Skin epidermis (tissue), 12 donors: ENCODE measurements around the gene TBCD.

Experiments
- H3K27ac ChIP-seq, 21 experiments: fragments of 200-600 bp; sonication (generic) in 11 of 21; one replicate each; pipeline ENCODE4 v1.5.0; 2020; ENCODE audit warnings: mild to moderate bottlenecking in 3 of 21, inconsistent platforms in 2 of 21, moderate library complexity in 2 of 21
- H3K4me3 ChIP-seq, 7 experiments: fragments of 200-600 bp; sonication (generic) in 2 of 7; one replicate each; pipeline ENCODE4 v1.5.0; 2020; ENCODE audit warnings: inconsistent platforms in 2 of 7, mild to moderate bottlenecking in 2 of 7, moderate library complexity in 1 of 7

TBCD gene

DNA sequence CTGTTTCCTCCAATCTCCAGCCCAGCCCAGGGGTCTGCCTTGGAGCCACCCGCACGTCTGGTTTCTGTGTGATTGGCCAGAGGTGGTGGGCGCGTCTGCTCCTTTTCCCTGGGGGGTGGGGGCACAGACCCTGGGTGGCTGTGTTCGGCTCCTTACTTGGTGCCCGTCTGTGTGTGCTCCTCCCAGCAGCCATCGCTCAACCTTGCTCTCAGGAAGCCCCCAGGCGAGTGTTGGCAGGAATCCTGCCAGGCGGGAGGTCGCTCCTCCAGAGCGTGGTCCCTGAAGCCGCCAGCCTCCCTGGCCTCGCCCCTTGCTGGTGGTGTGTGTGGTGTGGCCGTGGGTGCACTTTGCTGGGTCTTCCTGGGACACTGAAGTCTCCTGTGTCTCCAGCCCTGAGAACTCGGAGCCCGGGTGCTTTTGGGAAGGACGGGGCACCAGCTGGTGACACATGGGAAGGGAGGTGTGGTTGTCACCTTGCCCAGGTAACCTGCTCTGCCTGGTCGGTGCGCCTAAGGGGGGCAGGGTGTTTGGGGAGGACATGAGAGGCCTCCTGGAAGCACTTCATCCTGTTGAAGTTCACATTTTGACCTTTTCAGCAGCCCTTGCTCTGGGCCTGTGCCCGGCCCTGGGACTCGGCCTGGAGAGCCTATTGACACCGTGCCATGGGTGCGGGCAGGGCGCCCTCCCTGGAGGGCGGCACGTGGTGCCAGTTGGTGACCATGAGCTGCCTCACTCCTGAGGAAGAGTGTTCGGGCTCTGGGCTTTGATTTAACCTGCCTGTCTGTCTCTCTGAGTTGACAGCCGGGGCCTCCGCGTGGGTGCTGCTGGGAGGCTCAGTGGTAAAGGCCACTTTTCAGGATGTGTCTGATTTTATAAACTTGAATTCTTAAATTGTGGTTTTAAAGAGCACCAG is 137.0 kb downstream of the TBCD start:
- Histone ChIP-seq H3K4me3 (no peak overlapping the region), H3K27ac (peak overlapping the region in 15 of 21 experiments; percentile 6 to 77 (median 62))

DNA sequence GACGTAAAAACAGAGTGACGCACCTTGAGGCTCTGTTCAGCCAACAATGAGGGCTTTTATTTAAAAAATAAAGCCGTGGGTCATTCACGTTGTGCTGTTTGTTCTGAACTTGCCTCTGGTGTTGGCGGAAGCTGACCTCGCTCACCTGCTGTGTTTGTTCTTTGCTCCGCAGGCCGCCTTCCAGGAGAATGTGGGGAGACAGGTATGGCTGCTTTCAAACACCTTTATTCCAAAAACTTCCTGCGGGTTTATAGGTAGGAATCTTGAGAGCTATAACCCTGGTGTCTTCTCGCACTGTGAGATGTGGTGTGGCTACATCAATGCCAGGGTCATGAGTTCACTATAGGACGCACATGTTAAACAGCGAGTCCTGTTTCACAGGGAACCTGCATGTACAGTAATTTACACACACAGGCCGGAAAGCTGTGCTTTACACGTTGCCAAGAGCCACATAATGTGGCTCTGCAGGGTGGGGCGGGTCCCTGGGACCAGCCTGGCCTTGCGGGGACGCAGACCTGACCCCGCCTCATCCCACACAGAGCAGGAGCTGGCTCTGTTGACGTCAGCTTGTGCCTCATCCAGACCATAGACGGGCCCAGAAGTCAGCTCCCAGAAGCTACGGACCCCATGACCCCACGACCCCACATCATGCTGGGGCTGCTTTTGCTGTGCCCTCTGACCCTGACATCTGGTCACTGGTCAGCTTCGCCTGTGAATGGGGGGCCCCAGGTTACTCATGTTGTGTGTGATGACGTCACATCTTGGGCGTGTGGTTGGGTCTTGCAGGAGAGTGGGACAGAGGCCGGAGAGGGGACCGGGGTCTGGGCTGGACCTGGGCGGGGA is 137.9 kb downstream of the TBCD start:
- H3K4me3 ChIP-seq, result no peak overlapping the region
- peak overlapping the region in 16 of 21 experiments; percentile 3 to 77 (median 65) for H3K27ac ChIP-seq

DNA sequence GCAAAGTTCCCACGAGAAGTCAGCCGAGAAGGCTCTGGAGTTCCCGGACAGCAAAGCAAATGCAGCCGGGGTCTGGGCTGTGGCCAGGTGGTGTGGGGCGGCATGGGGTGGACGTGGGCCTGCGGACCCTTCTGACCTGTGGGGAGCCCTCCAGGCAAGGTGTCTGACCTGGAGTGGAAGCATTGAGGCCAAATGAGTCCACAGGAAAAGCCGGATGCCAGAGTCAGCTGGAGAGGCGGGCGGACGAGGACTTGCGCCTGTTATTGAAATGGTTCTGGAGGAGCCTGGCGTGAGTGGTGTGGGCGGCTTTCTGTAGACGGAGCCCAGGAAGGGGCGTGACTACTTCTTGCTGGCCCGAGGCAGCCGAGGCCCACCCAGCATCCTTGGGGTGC is 138.5 kb downstream of the TBCD start:
- Histone ChIP-seq H3K27ac (peak overlapping the region in 12 of 21 experiments; percentile 4 to 77 (median 65)), H3K4me3 (no peak overlapping the region)

DNA sequence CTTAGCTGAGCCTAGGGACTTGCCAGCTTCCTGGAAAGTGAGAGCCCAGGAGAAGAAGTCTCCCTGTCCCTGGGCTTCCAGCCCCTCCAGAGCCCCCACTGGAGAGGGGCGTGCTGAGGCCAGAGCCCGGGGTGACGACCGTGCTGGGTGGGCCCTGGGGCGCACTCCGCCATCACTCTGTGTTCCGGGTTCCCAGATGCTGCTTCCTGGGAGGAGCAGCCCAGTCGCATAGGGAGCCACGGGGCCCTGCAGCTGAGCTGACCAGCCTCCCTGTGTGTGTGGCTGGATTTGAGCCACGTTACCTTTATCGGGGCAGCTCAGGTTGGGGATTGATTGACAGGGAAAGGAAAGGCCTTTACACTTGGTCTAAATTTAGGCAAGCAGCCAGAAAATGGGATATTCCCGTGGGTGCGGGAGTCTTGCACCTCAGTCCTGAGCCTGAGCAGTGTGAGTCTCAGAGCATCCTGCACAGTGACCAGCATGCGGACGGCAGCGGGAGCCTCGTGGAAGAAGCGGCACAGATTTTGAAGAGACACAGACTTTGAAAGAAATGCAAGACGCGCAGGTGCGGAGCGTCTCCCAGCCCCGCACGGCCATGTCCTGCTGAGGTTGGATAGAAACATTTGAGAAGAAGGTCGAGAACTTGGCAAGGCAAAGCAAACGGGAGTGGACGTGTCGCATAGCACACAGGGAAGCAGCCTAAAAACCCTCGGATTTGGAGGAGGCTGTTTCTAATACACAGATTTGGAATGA is 139.2 kb downstream of the TBCD start:
- peak overlapping the region in 7 of 21 experiments; percentile 4 to 77 (median 45) for H3K27ac ChIP-seq
- no peak overlapping the region for H3K4me3 ChIP-seq

DNA sequence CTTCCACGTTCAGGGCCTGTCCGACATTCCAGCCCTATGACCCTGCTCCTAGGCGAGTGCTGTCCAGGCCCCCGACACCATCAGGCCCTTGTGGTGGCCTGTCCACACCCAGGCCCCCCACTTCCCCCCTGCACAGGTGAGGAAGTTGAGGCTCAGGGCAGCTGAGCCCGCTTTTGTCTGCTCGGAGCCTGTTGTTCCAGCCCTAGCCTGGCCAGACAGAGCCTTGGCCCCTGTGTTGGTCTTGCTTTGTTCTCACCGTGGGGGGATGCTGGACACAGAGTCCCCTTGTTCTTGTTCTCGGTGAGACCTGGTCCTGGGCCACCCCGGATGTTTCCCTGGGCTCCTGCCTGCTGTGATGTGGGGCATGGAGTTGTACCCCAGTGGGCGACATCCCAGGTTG is 140.0 kb downstream of the TBCD start:
- H3K4me3 ChIP-seq, result no peak overlapping the region
- peak overlapping the region in 5 of 21 experiments; percentile 12 to 71 (median 45) for H3K27ac ChIP-seq

DNA sequence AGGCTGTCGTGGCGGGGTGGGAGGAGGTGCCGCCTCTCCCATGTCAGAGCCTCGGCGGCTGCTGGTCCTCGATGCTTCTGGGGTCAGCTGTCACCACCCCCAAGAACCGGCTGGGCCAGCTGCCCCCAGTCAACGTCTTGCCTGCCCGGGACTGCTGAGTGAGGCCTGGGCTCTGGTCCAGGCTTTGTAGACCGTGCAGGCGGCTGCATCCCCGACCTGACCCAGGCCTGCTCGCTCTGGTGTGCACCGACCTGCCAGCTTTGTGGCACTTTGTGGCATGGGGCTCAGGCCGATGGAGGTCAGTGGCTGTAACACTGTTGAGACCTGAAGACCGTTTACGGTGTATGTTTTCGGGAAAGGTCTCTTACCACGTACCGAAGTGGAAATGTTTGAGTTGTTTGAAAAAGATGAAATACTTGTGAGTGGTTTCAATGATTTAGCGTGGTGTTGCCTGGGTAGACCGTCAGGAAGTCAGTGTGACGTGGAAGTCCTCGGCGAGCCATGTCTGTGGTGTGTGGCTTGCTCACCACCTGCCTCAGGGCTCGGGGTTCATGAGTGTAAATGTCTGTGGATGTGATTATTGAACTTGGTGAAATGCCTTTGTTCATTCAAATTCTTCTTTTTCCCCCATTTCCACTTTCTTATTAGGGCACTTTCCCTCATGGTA is 141.2 kb downstream of the TBCD start:
- H3K4me3 ChIP-seq, result no peak overlapping the region
- peak overlapping the region in 12 of 21 experiments; percentile 0 to 73 (median 56) for H3K27ac ChIP-seq

DNA sequence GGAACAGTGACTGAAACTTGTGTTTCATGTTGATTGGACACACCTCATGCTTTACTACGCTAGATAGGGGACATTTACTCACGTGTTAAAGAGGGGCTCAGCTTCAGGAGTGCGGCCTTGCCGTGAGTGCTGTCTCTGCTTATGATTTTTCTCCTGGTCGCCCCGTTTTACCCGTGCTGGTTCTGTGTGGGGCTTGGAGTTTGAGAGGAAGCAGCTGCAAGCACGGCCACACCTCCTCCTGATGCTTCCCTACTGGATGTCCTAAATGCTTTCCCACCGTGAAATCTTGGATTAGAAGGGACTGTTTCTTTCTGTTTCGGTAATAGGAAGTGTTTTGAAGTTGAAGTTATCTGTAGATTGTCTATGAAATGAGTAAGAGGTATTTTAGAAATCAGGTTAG is 141.9 kb downstream of the TBCD start:
- H3K4me3 ChIP-seq, result no peak overlapping the region
- H3K27ac ChIP-seq, result peak overlapping the region in 10 of 21 experiments; percentile 7 to 73 (median 33)

DNA sequence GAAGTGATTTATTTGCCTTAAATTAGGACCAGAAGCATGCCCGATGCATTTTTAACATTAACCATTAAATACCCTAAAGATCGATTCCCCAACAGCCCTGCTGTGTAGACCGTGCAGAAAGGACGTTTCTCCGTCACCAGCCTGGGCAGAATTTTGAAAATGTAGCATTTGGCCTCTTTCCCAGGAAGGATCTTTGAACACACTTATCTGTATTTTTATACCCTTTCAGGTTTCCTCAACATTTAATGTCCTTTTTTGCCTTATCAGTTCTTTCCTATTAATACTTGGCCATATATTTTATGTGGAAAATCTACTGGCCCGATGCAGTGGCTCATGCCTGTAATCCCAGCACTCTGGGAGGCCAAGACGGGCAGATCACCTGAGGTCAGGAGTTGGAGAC is 142.5 kb downstream of the TBCD start:
- peak overlapping the region in 6 of 21 experiments; percentile 7 to 73 (median 36) for H3K27ac ChIP-seq
- no peak overlapping the region for H3K4me3 ChIP-seq

DNA sequence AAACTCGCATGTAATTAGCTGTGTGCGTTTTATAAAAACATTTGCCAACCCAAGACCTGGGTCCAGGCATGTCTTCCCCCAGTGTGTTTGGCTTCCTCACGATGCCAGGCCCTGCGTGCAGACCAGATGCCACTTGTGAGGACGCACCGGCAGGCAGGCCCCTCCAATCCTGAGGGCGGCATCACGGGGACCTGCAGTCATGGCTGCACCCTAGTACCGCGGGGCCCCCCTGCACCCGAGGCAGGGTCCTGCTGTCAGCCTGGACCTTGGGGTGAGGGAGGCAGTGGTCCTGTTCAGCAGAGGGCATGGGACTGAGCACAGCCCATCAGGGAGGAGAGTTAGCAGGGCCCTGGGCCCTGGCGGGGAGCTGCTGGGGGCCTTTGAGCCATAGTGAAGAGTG is 143.2 kb downstream of the TBCD start:
- Histone ChIP-seq H3K27ac (peak overlapping the region in 4 of 21 experiments; percentile 9 to 73 (median 50)), H3K4me3 (no peak overlapping the region)

DNA sequence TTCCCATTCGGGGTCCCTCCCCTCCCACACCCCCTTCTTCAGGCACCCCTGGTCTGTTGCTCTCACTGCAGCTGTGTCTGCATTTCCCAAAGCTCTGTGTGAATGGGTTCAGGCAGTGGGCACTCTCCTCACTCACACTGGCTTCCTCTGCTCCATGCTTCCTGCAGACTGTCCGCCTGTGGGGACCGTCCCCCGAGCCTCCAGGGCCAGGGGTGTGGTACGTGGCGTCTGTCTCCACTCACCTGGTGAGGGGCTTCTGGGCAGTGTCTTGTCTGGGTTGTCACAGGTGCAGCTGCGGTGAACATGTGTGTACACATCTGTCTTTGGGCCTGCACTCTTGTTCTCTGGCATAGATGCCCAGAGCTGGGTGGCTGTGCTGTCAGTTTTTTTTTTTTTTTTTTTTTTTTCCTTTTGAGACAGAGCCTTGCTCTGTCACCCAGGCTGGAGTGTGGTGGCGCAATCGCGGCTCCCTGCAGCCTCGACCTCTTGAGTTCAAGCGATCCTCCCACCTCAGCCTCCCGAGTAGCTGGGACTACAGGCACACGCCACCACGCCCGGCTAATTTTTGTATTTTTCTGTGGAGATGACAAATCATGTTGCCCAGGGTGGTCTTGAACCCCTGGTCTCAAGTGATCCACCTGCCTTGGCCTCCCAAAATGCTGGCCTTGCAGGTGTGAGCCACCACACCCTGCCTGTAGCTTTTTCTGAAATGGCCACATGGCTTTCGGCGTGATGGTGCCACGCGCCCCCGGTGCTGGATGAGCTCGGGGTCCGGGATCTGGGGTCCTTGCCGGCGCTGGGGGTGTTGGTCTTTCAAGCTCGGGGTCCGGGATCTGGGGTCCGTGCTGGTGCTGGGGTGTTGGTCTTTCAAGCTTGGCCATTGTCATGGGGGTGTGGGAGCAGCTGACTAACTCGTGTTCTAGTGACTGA is 144.5 kb downstream of the TBCD start:
- Histone ChIP-seq H3K27ac (no peak overlapping the region), H3K4me3 (no peak overlapping the region)

DNA sequence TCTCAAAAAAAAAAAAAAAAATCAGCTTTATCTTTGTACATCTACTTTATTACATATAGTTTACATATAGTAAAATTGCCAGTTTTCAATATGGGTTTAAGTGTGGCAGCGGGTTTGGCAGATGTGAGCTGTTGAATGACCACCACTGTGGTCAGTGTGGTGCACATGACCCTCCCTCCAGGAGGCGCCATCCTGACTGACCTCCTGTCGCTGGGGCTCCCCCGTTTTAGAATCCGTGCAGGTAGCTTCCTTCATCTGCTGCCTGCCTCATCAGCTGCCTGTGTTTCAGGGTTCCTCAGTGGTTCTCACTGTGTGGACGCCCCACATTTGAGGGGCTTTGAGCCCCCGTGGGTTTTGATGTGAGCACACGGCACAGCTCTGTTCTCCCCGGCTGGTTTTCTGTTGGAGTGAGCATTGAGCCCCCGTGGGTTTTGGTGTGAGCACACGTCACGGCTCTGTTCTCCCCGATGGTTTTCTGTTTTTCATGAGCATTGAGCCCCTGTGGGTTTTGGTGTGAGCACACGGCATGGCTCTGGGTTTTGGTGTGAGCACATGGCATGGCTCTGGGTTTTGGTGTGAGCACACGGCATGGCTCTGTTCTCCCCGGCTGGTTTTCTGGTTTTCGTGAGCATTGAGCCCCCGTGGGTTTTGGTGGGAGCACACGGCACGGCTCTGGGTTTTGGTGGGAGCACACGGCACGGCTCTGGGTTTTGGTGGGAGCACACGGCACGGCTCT is 145.8 kb downstream of the TBCD start:
- H3K27ac ChIP-seq, result no peak overlapping the region
- H3K4me3 ChIP-seq, result no peak overlapping the region

DNA sequence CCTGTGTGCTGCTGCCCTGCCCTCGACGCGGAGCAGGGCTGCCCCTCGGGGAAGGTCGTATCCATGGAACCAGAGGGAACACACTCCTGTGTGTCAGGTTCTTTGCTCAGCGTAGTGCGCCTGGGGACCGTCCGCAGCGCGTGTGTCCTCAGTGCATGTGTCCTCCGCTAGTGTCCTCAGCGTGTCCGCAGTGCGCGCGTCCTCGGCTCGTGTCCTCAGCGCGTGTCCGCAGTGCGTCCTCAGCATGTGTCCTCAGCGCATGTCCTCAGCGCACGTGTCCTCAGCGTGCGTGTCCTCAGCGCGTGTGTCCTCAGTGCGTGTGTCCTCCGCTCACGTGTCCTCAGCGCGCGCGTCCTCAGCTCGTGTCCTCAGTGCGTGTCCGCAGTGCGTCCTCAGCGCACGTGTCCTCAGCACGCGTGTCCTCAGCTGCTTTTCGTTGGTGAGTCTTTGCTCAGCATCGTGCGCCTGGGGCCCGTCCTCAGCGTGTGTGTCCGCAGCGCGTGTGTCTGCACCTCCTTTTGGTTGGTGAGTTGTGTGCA is 147.2 kb downstream of the TBCD start:
- H3K27ac ChIP-seq, result no peak overlapping the region
- no peak overlapping the region for H3K4me3 ChIP-seq

DNA sequence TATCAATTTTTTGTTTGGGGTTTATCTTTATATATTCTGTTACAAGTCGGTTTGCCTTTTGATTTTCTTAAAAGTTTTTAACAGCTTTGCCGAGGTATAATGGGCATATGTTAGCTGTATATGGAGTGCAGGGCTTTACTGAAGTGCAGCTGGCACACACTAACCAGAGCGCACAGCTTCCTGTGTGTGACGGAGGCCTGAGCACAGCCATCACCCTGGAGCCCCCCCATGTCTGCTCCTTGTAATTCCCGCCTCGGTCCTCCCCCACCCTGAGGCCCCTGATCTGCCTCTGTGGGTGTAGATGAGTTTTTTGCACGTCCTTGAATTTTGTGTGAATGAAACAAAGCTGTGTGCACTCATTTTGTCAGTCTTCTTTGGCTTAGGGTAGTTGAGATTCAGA is 148.1 kb downstream of the TBCD start:
- H3K4me3 ChIP-seq, result no peak overlapping the region
- H3K27ac ChIP-seq, result no peak overlapping the region

DNA sequence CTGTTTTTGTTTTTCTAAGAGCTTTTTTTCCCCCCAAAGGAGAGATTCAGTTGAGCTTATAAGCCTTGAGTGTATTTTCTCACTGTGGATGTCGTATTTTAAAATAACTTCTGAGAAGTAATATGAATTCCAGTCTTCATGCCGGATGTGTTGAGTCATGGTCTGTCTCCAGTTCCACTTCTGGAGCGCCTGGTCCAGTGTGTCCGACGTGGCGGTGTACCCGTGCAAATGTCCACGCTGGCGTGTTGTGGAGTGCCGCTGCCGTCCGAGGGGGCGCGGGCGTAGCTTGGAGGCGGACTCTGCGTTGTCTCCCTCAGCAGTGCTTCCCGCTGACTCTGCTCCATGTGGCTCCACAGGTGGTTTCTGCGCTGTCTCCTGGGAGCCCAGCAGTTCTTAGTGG is 148.9 kb downstream of the TBCD start:
- H3K4me3 ChIP-seq, result no peak overlapping the region
- H3K27ac ChIP-seq, result no peak overlapping the region

DNA sequence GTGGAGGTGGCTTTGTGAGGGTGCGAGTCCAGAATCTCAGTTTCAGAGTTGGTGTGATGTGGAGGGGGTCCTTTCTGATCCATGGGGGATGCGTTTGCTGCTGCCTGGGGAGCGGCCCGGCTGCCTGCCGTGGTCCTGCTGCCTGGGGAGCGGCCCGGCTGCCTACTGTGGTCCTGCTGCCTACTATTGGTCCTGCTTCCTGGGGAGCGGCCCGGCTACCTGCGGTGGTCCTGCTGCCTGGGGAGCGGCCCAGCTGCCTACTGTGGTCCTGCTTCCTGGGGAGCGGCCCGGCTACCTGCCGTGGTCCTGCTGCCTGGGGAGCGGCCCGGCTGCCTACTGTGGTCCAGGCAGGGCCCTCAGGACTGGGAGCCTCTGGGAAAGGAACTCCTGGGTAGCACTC is 149.5 kb downstream of the TBCD start:
- no peak overlapping the region for H3K4me3 ChIP-seq
- no peak overlapping the region for H3K27ac ChIP-seq

DNA sequence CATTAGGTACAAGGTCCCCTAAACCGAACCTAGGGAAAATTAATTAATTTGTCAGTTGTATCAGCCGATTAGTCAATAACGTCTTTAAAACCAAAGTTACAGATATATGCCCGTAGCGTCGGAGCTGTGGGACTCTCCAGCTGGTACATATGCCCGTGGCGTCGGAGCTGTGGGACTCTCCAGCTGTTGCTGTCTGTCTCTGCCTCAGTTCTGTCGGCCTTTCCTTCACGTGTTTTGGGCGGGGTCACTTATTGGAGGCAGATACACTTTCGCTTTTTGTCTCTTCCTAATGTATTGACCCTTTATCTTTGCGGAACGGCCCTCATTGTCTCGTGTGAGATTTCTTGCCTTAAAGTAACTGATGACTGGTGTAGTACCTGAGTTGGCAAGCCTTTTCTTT is 150.0 kb downstream of the TBCD start:
- Histone ChIP-seq H3K4me3 (no peak overlapping the region), H3K27ac (no peak overlapping the region)
